GM19023 (cell line): ENCODE data around the gene SIK3.
"Not testable (repeated sequence)": the region's sequence is repeated elsewhere in the genome, so short reads cannot be mapped to it uniquely, and the experiment has no call there.

Experiments
- ATAC-seq: cut with Tn5 transposase; IDR thresholded peaks from one replicate; pipeline ENCODE4 v1.9.1; 2021; ENCODE audit warnings: mild to moderate bottlenecking, moderate library complexity; ENCODE audit not compliant: unreplicated experiment

The SIK3 gene

GRCh38 chr11:117050121-117050520, 48.1 kb downstream of the SIK3 start:
- ATAC-seq = not testable (repeated sequence)

GRCh38 chr11:117046627-117047026, 51.6 kb downstream of the SIK3 start:
- ATAC-seq = not testable (repeated sequence)

GRCh38 chr11:117045956-117046355, 52.3 kb downstream of the SIK3 start:
- no peak for ATAC-seq

GRCh38 chr11:117045196-117045595, 53.0 kb downstream of the SIK3 start:
- ATAC-seq = no peak

- ATAC-seq = no peak
These were observed 53.8 kb downstream of the SIK3 start for GRCh38 chr11:117044287-117045035.

- no peak for ATAC-seq
These were observed 55.5 kb downstream of the SIK3 start for GRCh38 chr11:117042689-117043088.

GRCh38 chr11:117039900-117040299, 58.3 kb downstream of the SIK3 start:
- ATAC-seq = no peak

- no peak for ATAC-seq
These were observed 59.0 kb downstream of the SIK3 start for GRCh38 chr11:117039270-117039669.

GRCh38 chr11:117037975-117038350, 60.3 kb downstream of the SIK3 start:
- ATAC-seq = no peak

- no peak for ATAC-seq
These were observed 60.8 kb downstream of the SIK3 start for GRCh38 chr11:117037279-117037974.

- no peak for ATAC-seq
These were observed 63.3 kb downstream of the SIK3 start for GRCh38 chr11:117034901-117035300.

- ATAC-seq = no peak
These were observed 71.5 kb downstream of the SIK3 start for GRCh38 chr11:117026593-117027330.

- not testable (repeated sequence) for ATAC-seq
These were observed 74.5 kb downstream of the SIK3 start for GRCh38 chr11:117023707-117024106.

- no peak for ATAC-seq
These were observed 75.0 kb downstream of the SIK3 start for GRCh38 chr11:117023178-117023577.

- ATAC-seq = no peak
These were observed 75.7 kb downstream of the SIK3 start for GRCh38 chr11:117022526-117022925.

GRCh38 chr11:117020869-117021564, 77.2 kb downstream of the SIK3 start:
- peak; percentile 49 for ATAC-seq

GRCh38 chr11:117020287-117020686, 77.9 kb downstream of the SIK3 start:
- ATAC-seq = peak; percentile 57

- peak; percentile 24 for ATAC-seq
These were observed 78.4 kb downstream of the SIK3 start for GRCh38 chr11:117019871-117020270.

GRCh38 chr11:117017456-117017855, 80.8 kb downstream of the SIK3 start:
- no peak for ATAC-seq

GRCh38 chr11:117016747-117017146, 81.5 kb downstream of the SIK3 start:
- ATAC-seq = no peak

GRCh38 chr11:117016246-117016645, 82.0 kb downstream of the SIK3 start:
- no peak for ATAC-seq
